ENCODE measurements around the gene C13orf46. TPM values are rescaled to one million over a fixed set of nuclear protein-coding genes. Genes with fewer than 3 reads are reported as not detected.

C13orf46 gene
- total and polyA plus RNA-seq, 10 of the 15 experiments (the other 5 are each of a cell fraction or from before 2014, with no cell fraction given): 0.01 to 0.18 (median 0.09) TPM; not detected in 6

GRCh38 chr13:113967206-113967720, 6.6 kb downstream of the C13orf46 start (continued):
- TF ChIP-seq RAD21 (IDR thresholded peaks at IDR 0.05; ENCODE audit: insufficient read depth, low read depth, low read length) (no peak), ATF2 (IDR thresholded peaks at IDR 0.05; ENCODE audit: low read length) (no peak), REST (IDR thresholded peaks at IDR 0.05; ENCODE audit: low read depth, low read length) (no peak)

- Histone ChIP-seq H3K4me3 (no peak overlapping the region), H3K9me3 (replicated peaks; ENCODE audit: control insufficient read depth, insufficient read depth, low read length) (no peaks in the 10 kb centered on the region), H2AFZ (ENCODE audit: control insufficient read depth, low read depth, low read length) (no peak overlapping the region), H3K27me3 (replicated peaks in 1 of 2; ENCODE audit: control insufficient read depth in 2 of 2, insufficient read depth in 2 of 2, low read length in 1 of 2) (no peaks in the 10 kb centered on the region), H4K20me1 (ENCODE audit: control insufficient read depth, insufficient read depth) (no peaks in the 10 kb centered on the region), H3K79me2 (ENCODE audit: control insufficient read depth, insufficient read depth, low read length) (no peaks in the 10 kb centered on the region), H3K27ac (ENCODE audit: control insufficient read depth, insufficient read depth) (no peak overlapping the region), H3K4me1 (ENCODE audit: control insufficient read depth, insufficient read depth, low read length) (no peaks in the 10 kb centered on the region), H3K9ac (ENCODE audit: control insufficient read depth, insufficient read depth, low read length) (no peak overlapping the region), H3K36me3 (ENCODE audit: control insufficient read depth in 2 of 2, insufficient read depth in 2 of 2, low read length in 1 of 2) (no peaks in the 10 kb centered on the region), H3K4me2 (ENCODE audit: control insufficient read depth, insufficient read depth) (no peak overlapping the region)
- ChIA-PET POLR2A (no interaction called here), RAD21 (ENCODE audit: unreplicated experiment) (no interaction called here), CTCF (no interaction called here), SMC1A (ENCODE audit: uncharacterized antibody, unreplicated experiment) (no interaction called here)
- DNase-seq (ENCODE audit: low read depth, low spot score) (no peak), FAIRE-seq (no peak), ATAC-seq (no peak)
- BruUV-seq (replicated peaks): no TSS peak
- in situ Hi-C loops (cut with MboI) (no loop called here), intact Hi-C loops (cut with micrococcal nuclease; ENCODE audit: unreplicated experiment) (no loop called here)
- WGBS (ENCODE audit: insufficient coverage, insufficient replicate concordance, low lambda C conversion rate, missing lambda C conversion rate): 95% methylated on average over 5 of the region's 5 CpGs
- TF ChIP-seq MYC (IDR thresholded peaks at IDR 0.05; ENCODE audit: insufficient read depth, insufficient read length, insufficient replicate concordance, low read length, severe bottlenecking) (no peak), PRDM15 (CRISPR knock-in tag; IDR thresholded peaks at IDR 0.05) (no peak), NBN (IDR thresholded peaks at IDR 0.05) (no peak), CEBPB (IDR thresholded peaks at IDR 0.05; ENCODE audit: borderline replicate concordance in 1 of 2, low read depth in 2 of 2, low read length in 2 of 2) (no peak), ASH2L (IDR thresholded peaks at IDR 0.05; ENCODE audit: borderline replicate concordance, low read depth) (no peak), ZBTB33 (IDR thresholded peaks at IDR 0.05) (no peak)
Measured at GRCh38 chr13:113965968-113966884, 7.7 kb downstream of the C13orf46 start.
